Loucy (cell line): ENCODE measurements around the gene NEK7.
A peak's percentile ranks its signal among the peaks of the same experiment; 100 is the strongest.

Source experiments
- H2AFZ ChIP-seq: fragments of 200-600 bp; sonication (generic); 2 replicates; pipeline ENCODE4 v1.6.0; 2016; ENCODE audit warnings: antibody characterized with exemption, mild to moderate bottlenecking, low read length, moderate library complexity
- H3F3A ChIP-seq: fragments of 200-600 bp; 2 replicates; pipeline ENCODE4 v1.6.0; 2016; ENCODE audit warnings: antibody characterized with exemption, low read depth, mild to moderate bottlenecking
- H3K27me3 ChIP-seq: fragments of 200-600 bp; sonication (generic); 2 replicates; pipeline ENCODE4 v1.6.1; 2014; ENCODE audit warnings: low read length, mild to moderate bottlenecking; ENCODE audit not compliant: insufficient read depth, poor library complexity, severe bottlenecking
- H3K36me3 ChIP-seq: fragments of 200-600 bp; sonication (generic); 2 replicates; pipeline ENCODE4 v1.6.1; 2016; ENCODE audit warnings: low read length; ENCODE audit not compliant: insufficient read depth
- H3K4me1 ChIP-seq: fragments of 200-600 bp; sonication (generic); 2 replicates; pipeline ENCODE4 v1.5.1; 2014; ENCODE audit warnings: low read length, mild to moderate bottlenecking; ENCODE audit not compliant: insufficient read depth, poor library complexity, severe bottlenecking
- H3K4me2 ChIP-seq: fragments of 200-600 bp; sonication (generic); 2 replicates; pipeline ENCODE4 v1.6.0; 2014; ENCODE audit warnings: antibody characterized with exemption, low read length, low read depth, mild to moderate bottlenecking; ENCODE audit not compliant: poor library complexity, severe bottlenecking
- H3K4me3 ChIP-seq: fragments of 200-600 bp; sonication (generic); 2 replicates; pipeline ENCODE4 v1.5.1; 2014; ENCODE audit warnings: low read length, mild to moderate bottlenecking, mixed read lengths; ENCODE audit not compliant: poor library complexity, severe bottlenecking
- H3K79me2 ChIP-seq: fragments of 200-600 bp; sonication (generic); 2 replicates; pipeline ENCODE4 v1.6.1; 2014; ENCODE audit warnings: low read length; ENCODE audit not compliant: insufficient read depth
- H3K9ac ChIP-seq: fragments of 200-600 bp; sonication (generic); 2 replicates; pipeline ENCODE4 v1.6.0; 2014; ENCODE audit warnings: mild to moderate bottlenecking, low read depth, low read length, moderate library complexity; ENCODE audit not compliant: poor library complexity, severe bottlenecking
- H3K9me2 ChIP-seq: fragments of 200-600 bp; sonication (generic); replicated peaks from 2 replicates; pipeline ENCODE4 v1.6.1; 2016; ENCODE audit warnings: low read depth, low read length, mixed read lengths
- H3K9me3 ChIP-seq: fragments of 200-600 bp; sonication (generic); 2 replicates; pipeline ENCODE4 v1.6.1; 2014; ENCODE audit warnings: mild to moderate bottlenecking, antibody characterized with exemption, low read length, low read depth; ENCODE audit not compliant: insufficient read depth
- H4K20me1 ChIP-seq: fragments of 200-600 bp; sonication (generic); 2 replicates; pipeline ENCODE4 v1.6.0; 2014; ENCODE audit warnings: antibody characterized with exemption, low read length, mild to moderate bottlenecking; ENCODE audit not compliant: insufficient read depth, poor library complexity, severe bottlenecking
- EZH2phosphoT487 ChIP-seq: fragments of 200-600 bp; IDR thresholded peaks from 2 replicates; pipeline ENCODE4 v1.6.1; 2018; ENCODE audit warnings: antibody characterized with exemption, mild to moderate bottlenecking, moderate library complexity, borderline replicate concordance
- TF ChIP-seq, protein P1 (sequence below): fragments of 200-600 bp; sonication (generic); conservative IDR thresholded peaks from 2 replicates; pipeline ENCODE4 v1.5.1; 2014; ENCODE audit warnings: mild to moderate bottlenecking, antibody characterized with exemption, low read length

Gene NEK7

GRCh38 chr1:198276241-198276640 lies 119.4 kb downstream of the NEK7 start:
- TF ChIP-seq, protein P1, sequence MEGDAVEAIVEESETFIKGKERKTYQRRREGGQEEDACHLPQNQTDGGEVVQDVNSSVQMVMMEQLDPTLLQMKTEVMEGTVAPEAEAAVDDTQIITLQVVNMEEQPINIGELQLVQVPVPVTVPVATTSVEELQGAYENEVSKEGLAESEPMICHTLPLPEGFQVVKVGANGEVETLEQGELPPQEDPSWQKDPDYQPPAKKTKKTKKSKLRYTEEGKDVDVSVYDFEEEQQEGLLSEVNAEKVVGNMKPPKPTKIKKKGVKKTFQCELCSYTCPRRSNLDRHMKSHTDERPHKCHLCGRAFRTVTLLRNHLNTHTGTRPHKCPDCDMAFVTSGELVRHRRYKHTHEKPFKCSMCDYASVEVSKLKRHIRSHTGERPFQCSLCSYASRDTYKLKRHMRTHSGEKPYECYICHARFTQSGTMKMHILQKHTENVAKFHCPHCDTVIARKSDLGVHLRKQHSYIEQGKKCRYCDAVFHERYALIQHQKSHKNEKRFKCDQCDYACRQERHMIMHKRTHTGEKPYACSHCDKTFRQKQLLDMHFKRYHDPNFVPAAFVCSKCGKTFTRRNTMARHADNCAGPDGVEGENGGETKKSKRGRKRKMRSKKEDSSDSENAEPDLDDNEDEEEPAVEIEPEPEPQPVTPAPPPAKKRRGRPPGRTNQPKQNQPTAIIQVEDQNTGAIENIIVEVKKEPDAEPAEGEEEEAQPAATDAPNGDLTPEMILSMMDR: no peak
- no peak for TF ChIP-seq EZH2phosphoT487
- no peaks in the 10 kb centered on the region for H3K9me3 ChIP-seq
- H3K4me1 ChIP-seq: peaks cover 50% of the 10 kb centered on the region
- no peak overlapping the region for H3K4me3 ChIP-seq
- no peak overlapping the region for H3K4me2 ChIP-seq
- peaks cover 7% of the 10 kb centered on the region; the same call in 1 of the 2 replicates for H3F3A ChIP-seq
- peaks cover 9% of the 10 kb centered on the region for H3K36me3 ChIP-seq
- H3K9me2 ChIP-seq: no peaks in the 10 kb centered on the region
- H4K20me1 ChIP-seq: peaks cover 4% of the 10 kb centered on the region
- no peaks in the 10 kb centered on the region for H3K27me3 ChIP-seq
- no peak overlapping the region for H2AFZ ChIP-seq
- H3K79me2 ChIP-seq: peaks cover 49% of the 10 kb centered on the region
- H3K9ac ChIP-seq: no peak overlapping the region

GRCh38 chr1:198278943-198279342 lies 122.1 kb downstream of the NEK7 start:
- H3K4me2 ChIP-seq: peak overlapping the region; percentile 53
- peaks cover 51% of the 10 kb centered on the region for H3K4me1 ChIP-seq
- peaks cover 42% of the 10 kb centered on the region for H3K79me2 ChIP-seq
- peaks cover 7% of the 10 kb centered on the region; the same call in 1 of the 2 replicates for H3F3A ChIP-seq
- no peaks in the 10 kb centered on the region for H3K9me2 ChIP-seq
- peak overlapping the region; percentile 41 for H3K9ac ChIP-seq
- peak overlapping the region; percentile 32 for H3K4me3 ChIP-seq
- peaks cover 24% of the 10 kb centered on the region for H3K36me3 ChIP-seq
- no peaks in the 10 kb centered on the region for H3K9me3 ChIP-seq
- TF ChIP-seq, protein P1: no peak
- TF ChIP-seq EZH2phosphoT487: no peak
- H4K20me1 ChIP-seq: peaks cover 4% of the 10 kb centered on the region
- no peak overlapping the region for H2AFZ ChIP-seq
- H3K27me3 ChIP-seq: no peaks in the 10 kb centered on the region

- Histone ChIP-seq H3K79me2 (peaks cover 31% of the 10 kb centered on the region), H3F3A (peaks cover 7% of the 10 kb centered on the region; the same call in 1 of the 2 replicates)
Observed at GRCh38 chr1:198280080-198280479, 123.3 kb downstream of the NEK7 start.

More at GRCh38 chr1:198280080-198280479, 123.3 kb downstream of the NEK7 start:
- Histone ChIP-seq H3K4me1 (peaks cover 51% of the 10 kb centered on the region), H3K4me3 (no peak overlapping the region), H3K36me3 (peaks cover 28% of the 10 kb centered on the region), H3K9me3 (no peaks in the 10 kb centered on the region), H3K4me2 (peak overlapping the region; percentile 6), H3K9ac (no peak overlapping the region), H4K20me1 (peaks cover 4% of the 10 kb centered on the region), H3K9me2 (no peaks in the 10 kb centered on the region), H2AFZ (no peak overlapping the region), H3K27me3 (no peaks in the 10 kb centered on the region)
- no peak for TF ChIP-seq EZH2phosphoT487
- TF ChIP-seq, protein P1: no peak
